ENCODE measurements around the gene PSMF1. TPM values are rescaled to one million over a fixed set of nuclear protein-coding genes. Genes with fewer than 3 reads are reported as not detected.

Gene PSMF1
- total and polyA plus RNA-seq, 9 of the 15 experiments (the other 6 are each of a cell fraction or from before 2014, with no cell fraction given): 8.5 to 192 (median 33.2) TPM

DNA sequence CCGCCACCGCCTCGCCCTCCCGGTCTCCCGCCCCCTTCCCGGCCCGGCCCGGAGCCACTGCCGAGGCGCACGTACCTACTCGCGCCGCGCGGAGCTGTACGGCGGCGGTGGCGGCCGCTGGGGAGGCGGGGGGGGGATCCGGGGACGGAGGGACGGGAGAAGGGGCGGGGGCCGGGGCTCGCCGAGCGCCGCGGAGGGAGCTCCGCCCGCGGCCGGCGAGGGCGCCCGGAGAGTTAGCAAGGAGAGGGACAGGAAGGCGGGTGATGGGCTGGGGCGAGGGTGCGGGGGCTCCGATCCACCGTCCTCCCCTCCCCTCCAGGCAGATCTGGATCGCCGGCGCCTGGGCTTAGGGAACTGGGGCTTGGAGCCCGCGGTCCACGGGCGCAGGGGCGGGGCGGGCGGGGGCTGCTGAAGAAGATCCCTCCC is 66.9 kb downstream of the PSMF1 start (continued):
- TF ChIP-seq, protein P1, sequence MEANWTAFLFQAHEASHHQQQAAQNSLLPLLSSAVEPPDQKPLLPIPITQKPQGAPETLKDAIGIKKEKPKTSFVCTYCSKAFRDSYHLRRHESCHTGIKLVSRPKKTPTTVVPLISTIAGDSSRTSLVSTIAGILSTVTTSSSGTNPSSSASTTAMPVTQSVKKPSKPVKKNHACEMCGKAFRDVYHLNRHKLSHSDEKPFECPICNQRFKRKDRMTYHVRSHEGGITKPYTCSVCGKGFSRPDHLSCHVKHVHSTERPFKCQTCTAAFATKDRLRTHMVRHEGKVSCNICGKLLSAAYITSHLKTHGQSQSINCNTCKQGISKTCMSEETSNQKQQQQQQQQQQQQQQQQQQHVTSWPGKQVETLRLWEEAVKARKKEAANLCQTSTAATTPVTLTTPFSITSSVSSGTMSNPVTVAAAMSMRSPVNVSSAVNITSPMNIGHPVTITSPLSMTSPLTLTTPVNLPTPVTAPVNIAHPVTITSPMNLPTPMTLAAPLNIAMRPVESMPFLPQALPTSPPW (CRISPR knock-in tag; IDR thresholded peaks at IDR 0.05): peak; percentile 81
- TF ChIP-seq, protein P2, sequence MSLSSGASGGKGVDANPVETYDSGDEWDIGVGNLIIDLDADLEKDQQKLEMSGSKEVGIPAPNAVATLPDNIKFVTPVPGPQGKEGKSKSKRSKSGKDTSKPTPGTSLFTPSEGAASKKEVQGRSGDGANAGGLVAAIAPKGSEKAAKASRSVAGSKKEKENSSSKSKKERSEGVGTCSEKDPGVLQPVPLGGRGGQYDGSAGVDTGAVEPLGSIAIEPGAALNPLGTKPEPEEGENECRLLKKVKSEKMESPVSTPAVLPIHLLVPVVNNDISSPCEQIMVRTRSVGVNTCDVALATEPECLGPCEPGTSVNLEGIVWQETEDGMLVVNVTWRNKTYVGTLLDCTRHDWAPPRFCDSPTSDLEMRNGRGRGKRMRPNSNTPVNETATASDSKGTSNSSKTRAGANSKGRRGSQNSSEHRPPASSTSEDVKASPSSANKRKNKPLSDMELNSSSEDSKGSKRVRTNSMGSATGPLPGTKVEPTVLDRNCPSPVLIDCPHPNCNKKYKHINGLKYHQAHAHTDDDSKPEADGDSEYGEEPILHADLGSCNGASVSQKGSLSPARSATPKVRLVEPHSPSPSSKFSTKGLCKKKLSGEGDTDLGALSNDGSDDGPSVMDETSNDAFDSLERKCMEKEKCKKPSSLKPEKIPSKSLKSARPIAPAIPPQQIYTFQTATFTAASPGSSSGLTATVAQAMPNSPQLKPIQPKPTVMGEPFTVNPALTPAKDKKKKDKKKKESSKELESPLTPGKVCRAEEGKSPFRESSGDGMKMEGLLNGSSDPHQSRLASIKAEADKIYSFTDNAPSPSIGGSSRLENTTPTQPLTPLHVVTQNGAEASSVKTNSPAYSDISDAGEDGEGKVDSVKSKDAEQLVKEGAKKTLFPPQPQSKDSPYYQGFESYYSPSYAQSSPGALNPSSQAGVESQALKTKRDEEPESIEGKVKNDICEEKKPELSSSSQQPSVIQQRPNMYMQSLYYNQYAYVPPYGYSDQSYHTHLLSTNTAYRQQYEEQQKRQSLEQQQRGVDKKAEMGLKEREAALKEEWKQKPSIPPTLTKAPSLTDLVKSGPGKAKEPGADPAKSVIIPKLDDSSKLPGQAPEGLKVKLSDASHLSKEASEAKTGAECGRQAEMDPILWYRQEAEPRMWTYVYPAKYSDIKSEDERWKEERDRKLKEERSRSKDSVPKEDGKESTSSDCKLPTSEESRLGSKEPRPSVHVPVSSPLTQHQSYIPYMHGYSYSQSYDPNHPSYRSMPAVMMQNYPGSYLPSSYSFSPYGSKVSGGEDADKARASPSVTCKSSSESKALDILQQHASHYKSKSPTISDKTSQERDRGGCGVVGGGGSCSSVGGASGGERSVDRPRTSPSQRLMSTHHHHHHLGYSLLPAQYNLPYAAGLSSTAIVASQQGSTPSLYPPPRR (CRISPR knock-in tag; IDR thresholded peaks at IDR 0.05; ENCODE audit: borderline replicate concordance): no peak
- peak; percentile 32 for TF ChIP-seq PCBP1 (IDR thresholded peaks at IDR 0.05; ENCODE audit: low read depth, low read length, poor library complexity, severe bottlenecking)
- TF ChIP-seq ZNF263 (CRISPR knock-in tag; IDR thresholded peaks at IDR 0.05; ENCODE audit: borderline replicate concordance): peak; percentile 57; the same call in 1 of the 2 replicates
- no peak for TF ChIP-seq TCF3 (CRISPR knock-in tag; IDR thresholded peaks at IDR 0.05)
- TF ChIP-seq EWSR1 (IDR thresholded peaks at IDR 0.05; ENCODE audit: borderline replicate concordance, low read depth, partially characterized antibody): no peak
- no peak for TF ChIP-seq DDX20 (tag; IDR thresholded peaks at IDR 0.05; ENCODE audit: low read depth)
- TF ChIP-seq SAP30 (IDR thresholded peaks at IDR 0.05; ENCODE audit: borderline replicate concordance, insufficient read depth, low read depth, low read length, poor library complexity, severe bottlenecking): peak; percentile 15
- TF ChIP-seq HNRNPK (IDR thresholded peaks at IDR 0.05; ENCODE audit: low read depth, low read length, poor library complexity, severe bottlenecking): peak; percentile 35
